Stimulated activated CD8-positive, alpha-beta memory T cell treated with anti-CD3 and anti-CD28 coated beads, Interleukin-4, amount 100 ng/mL, for 1 hour (primary cell): Measurements from ENCODE around the gene FGF14.
"Not testable (repeated sequence)": the region's sequence is repeated elsewhere in the genome, so short reads cannot be mapped to it uniquely, and the experiment has no call there.

ENCODE experiments used
- DNase-seq, 2 donors: peaks; one replicate each; pipeline ENCODE4 v3.0.0-alpha.2; 2020; ENCODE audit warnings: low read depth in 2 of 2, low spot score in 1 of 2

The FGF14 gene

GRCh38 chr13:102137904-102138303 is 263.9 kb downstream of the FGF14 start:
- not testable (repeated sequence) for DNase-seq

- no peak for DNase-seq
Observed at GRCh38 chr13:102136735-102137296, 265.0 kb downstream of the FGF14 start.

GRCh38 chr13:102132777-102133295 is 269.0 kb downstream of the FGF14 start:
- no peak for DNase-seq

- no peak for DNase-seq
Observed at GRCh38 chr13:102131246-102131645, 270.6 kb downstream of the FGF14 start.

- no peak for DNase-seq
Observed at GRCh38 chr13:102128216-102128810, 273.5 kb downstream of the FGF14 start.

GRCh38 chr13:102127153-102127552 is 274.7 kb downstream of the FGF14 start:
- no peak for DNase-seq

GRCh38 chr13:102122147-102122546 is 279.7 kb downstream of the FGF14 start:
- DNase-seq = no peak

- no peak for DNase-seq
Observed at GRCh38 chr13:102117175-102117831, 284.5 kb downstream of the FGF14 start.

GRCh38 chr13:102103469-102103868 is 298.4 kb downstream of the FGF14 start:
- no peak for DNase-seq

GRCh38 chr13:102100234-102100633 is 301.6 kb downstream of the FGF14 start:
- no peak for DNase-seq

GRCh38 chr13:102097708-102098107 is 304.1 kb downstream of the FGF14 start:
- no peak for DNase-seq

- DNase-seq = not testable (repeated sequence)
Observed at GRCh38 chr13:102093288-102093687, 308.6 kb downstream of the FGF14 start.

- DNase-seq = no peak
Observed at GRCh38 chr13:102091231-102091630, 310.6 kb downstream of the FGF14 start.

GRCh38 chr13:102090532-102090931 is 311.3 kb downstream of the FGF14 start:
- DNase-seq = no peak

- DNase-seq = no peak
Observed at GRCh38 chr13:102089722-102090121, 312.1 kb downstream of the FGF14 start.

- no peak for DNase-seq
Observed at GRCh38 chr13:102089177-102089576, 312.7 kb downstream of the FGF14 start.

GRCh38 chr13:102073251-102073650 is 328.6 kb downstream of the FGF14 start:
- no peak for DNase-seq

GRCh38 chr13:102071711-102072110 is 330.1 kb downstream of the FGF14 start:
- no peak for DNase-seq

GRCh38 chr13:102068323-102068722 is 333.5 kb downstream of the FGF14 start:
- not testable (repeated sequence) for DNase-seq

- DNase-seq = no peak
Observed at GRCh38 chr13:102055090-102055779, 346.6 kb downstream of the FGF14 start.

GRCh38 chr13:102049853-102050252 is 352.0 kb downstream of the FGF14 start:
- no peak for DNase-seq

- DNase-seq = no peak
Observed at GRCh38 chr13:102045731-102046130, 356.1 kb downstream of the FGF14 start.
